ENCODE data around the gene CXCL10.

Gene CXCL10
- long read RNA-seq, result 0 reads

- H3K4me3 ChIP-seq (replicated peaks; ENCODE audit: insufficient read depth, low read length), result no peak within 1 kb of the TSS
- TF ChIP-seq SPI1 (IDR thresholded peaks at IDR 0.05; ENCODE audit: borderline replicate concordance, low read depth), result no peak
- TF ChIP-seq POLR2AphosphoS5 (IDR thresholded peaks at IDR 0.05; ENCODE audit: low read depth), result no peak
- TF ChIP-seq, protein P1, sequence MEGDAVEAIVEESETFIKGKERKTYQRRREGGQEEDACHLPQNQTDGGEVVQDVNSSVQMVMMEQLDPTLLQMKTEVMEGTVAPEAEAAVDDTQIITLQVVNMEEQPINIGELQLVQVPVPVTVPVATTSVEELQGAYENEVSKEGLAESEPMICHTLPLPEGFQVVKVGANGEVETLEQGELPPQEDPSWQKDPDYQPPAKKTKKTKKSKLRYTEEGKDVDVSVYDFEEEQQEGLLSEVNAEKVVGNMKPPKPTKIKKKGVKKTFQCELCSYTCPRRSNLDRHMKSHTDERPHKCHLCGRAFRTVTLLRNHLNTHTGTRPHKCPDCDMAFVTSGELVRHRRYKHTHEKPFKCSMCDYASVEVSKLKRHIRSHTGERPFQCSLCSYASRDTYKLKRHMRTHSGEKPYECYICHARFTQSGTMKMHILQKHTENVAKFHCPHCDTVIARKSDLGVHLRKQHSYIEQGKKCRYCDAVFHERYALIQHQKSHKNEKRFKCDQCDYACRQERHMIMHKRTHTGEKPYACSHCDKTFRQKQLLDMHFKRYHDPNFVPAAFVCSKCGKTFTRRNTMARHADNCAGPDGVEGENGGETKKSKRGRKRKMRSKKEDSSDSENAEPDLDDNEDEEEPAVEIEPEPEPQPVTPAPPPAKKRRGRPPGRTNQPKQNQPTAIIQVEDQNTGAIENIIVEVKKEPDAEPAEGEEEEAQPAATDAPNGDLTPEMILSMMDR (IDR thresholded peaks at IDR 0.05; ENCODE audit: insufficient read depth, low read length), result no peak
- TF ChIP-seq GABPA (IDR thresholded peaks at IDR 0.05; ENCODE audit: low read depth), result no peak
- TF ChIP-seq, protein P2, sequence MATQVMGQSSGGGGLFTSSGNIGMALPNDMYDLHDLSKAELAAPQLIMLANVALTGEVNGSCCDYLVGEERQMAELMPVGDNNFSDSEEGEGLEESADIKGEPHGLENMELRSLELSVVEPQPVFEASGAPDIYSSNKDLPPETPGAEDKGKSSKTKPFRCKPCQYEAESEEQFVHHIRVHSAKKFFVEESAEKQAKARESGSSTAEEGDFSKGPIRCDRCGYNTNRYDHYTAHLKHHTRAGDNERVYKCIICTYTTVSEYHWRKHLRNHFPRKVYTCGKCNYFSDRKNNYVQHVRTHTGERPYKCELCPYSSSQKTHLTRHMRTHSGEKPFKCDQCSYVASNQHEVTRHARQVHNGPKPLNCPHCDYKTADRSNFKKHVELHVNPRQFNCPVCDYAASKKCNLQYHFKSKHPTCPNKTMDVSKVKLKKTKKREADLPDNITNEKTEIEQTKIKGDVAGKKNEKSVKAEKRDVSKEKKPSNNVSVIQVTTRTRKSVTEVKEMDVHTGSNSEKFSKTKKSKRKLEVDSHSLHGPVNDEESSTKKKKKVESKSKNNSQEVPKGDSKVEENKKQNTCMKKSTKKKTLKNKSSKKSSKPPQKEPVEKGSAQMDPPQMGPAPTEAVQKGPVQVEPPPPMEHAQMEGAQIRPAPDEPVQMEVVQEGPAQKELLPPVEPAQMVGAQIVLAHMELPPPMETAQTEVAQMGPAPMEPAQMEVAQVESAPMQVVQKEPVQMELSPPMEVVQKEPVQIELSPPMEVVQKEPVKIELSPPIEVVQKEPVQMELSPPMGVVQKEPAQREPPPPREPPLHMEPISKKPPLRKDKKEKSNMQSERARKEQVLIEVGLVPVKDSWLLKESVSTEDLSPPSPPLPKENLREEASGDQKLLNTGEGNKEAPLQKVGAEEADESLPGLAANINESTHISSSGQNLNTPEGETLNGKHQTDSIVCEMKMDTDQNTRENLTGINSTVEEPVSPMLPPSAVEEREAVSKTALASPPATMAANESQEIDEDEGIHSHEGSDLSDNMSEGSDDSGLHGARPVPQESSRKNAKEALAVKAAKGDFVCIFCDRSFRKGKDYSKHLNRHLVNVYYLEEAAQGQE (IDR thresholded peaks at IDR 0.05; ENCODE audit: insufficient replicate concordance, low read depth), result no peak
- DNase-seq (ENCODE audit: low read depth in 1 of 2, low spot score in 1 of 2), result no peak
These were observed at the start of gene CXCL10 for GRCh38 chr4:76023389-76023788. Gene CXCL10, minus strand, starts transcription at chr4:76023497. Its CDS starts 66 bp downstream, at chr4:76023431.

GRCh38 chr4:76072760-76073159, 49.5 kb upstream of the CXCL10 start:
- TF ChIP-seq, protein P2 (IDR thresholded peaks at IDR 0.05; ENCODE audit: insufficient replicate concordance, low read depth), result no peak
- TF ChIP-seq, protein P1 (IDR thresholded peaks at IDR 0.05; ENCODE audit: insufficient read depth, low read length), result no peak
- TF ChIP-seq SPI1 (IDR thresholded peaks at IDR 0.05; ENCODE audit: borderline replicate concordance, low read depth) (no peak), GABPA (IDR thresholded peaks at IDR 0.05; ENCODE audit: low read depth) (no peak), POLR2AphosphoS5 (IDR thresholded peaks at IDR 0.05; ENCODE audit: low read depth) (no peak)
- Histone ChIP-seq H3K27me3 (ENCODE audit: insufficient read depth, poor library complexity, severe bottlenecking) (no peaks in the 10 kb centered on the region), H3K4me3 (replicated peaks; ENCODE audit: insufficient read depth, low read length) (no peak overlapping the region), H3K27ac (replicated peaks) (no peak overlapping the region)
- DNase-seq (ENCODE audit: low read depth in 1 of 2, low spot score in 1 of 2), result no peak

More at GRCh38 chr4:76023389-76023788, at the start of gene CXCL10:
- Histone ChIP-seq H3K27ac (replicated peaks) (no peak within 1 kb of the TSS), H3K27me3 (ENCODE audit: insufficient read depth, poor library complexity, severe bottlenecking) (no peaks in the 10 kb centered on the region)

DNA sequence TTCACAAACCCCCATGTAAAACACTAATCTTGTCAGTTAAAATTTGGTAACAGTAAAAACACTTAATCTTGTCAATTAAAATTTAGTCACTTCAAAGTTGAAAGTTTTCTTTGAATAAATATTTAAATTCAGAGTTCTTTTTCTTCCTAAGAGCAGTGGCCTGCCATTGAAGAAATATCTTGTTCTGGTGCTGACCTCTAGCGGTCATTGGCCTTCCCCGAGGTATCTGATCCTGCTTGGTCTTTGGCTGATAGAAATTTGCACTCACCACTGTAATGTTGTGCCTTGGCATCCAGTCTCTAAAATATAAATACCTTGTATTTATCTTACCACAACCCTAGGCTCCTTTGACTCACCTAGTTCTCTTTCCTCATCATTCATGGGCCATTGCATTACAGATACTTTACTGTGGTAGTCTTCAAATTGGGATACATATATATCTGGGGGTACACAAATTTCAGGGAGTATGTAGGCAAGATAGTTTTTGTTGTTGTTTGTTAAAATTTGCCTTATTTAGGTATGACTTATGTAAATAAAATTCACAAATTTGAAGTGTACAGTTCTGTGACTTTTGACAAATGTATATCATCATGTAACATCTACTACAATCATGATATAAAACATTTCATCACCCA, 44.5 kb upstream of the CXCL10 start:
- H3K4me3 ChIP-seq (replicated peaks; ENCODE audit: insufficient read depth, low read length), result no peak overlapping the region
- peak; percentile 26 to 73 for DNase-seq (ENCODE audit: low read depth in 1 of 2, low spot score in 1 of 2)
- H3K27ac ChIP-seq (replicated peaks), result no peak overlapping the region
- no peaks in the 10 kb centered on the region for H3K27me3 ChIP-seq (ENCODE audit: insufficient read depth, poor library complexity, severe bottlenecking)
- TF ChIP-seq, protein P2 (IDR thresholded peaks at IDR 0.05; ENCODE audit: insufficient replicate concordance, low read depth), result no peak
- TF ChIP-seq, protein P1 (IDR thresholded peaks at IDR 0.05; ENCODE audit: insufficient read depth, low read length), result peak; percentile 77
